HUDEP-2 (cell line): ENCODE results near the gene IGFL2.
"Not testable (repeated sequence)": the region's sequence is repeated elsewhere in the genome, so short reads cannot be mapped to it uniquely, and the experiment has no call there.

Experiments
- DNase-seq, 76 experiments: peaks; one replicate each; lab custom pipeline; 2025; ENCODE audit not compliant: unreplicated experiment in 76 of 76; lab: John Stamatoyannopoulos, UW

Gene IGFL2

GRCh38 chr19:46206682-46207081, 58.6 kb downstream of the IGFL2 start:
- no peak for DNase-seq

- DNase-seq: not testable (repeated sequence)
Observed at GRCh38 chr19:46207858-46208257, 59.8 kb downstream of the IGFL2 start.

DNA sequence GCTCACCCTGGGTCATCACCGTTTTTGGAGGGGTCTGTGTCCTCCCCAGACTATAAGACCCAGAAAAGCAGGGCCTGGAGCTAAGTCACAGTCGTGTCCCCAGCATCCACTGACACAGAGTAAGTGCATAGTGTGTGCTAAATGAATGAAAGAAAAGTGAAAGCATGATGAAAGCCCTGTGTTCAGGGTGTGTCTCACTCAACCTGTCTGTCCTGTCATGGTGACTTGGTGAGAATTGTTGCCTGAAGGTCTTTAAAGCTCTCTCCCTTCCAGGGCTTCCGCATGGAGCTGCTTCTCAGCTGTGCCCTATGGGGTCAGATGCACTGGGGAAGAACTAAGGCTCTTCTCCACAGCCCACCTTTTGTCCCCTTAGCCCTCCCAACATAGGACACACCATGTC, 61.0 kb downstream of the IGFL2 start:
- DNase-seq: no peak

- no peak for DNase-seq
Observed at GRCh38 chr19:46209472-46209871, 61.4 kb downstream of the IGFL2 start.

- peak in 12 of 76 experiments; percentile 11 to 48 (median 16) for DNase-seq
Observed at GRCh38 chr19:46210669-46211068, 62.6 kb downstream of the IGFL2 start.
